Sigmoid colon (tissue), 7 donors: ENCODE data around the gene LITAFD. TPM values are rescaled to one million over a fixed set of nuclear protein-coding genes. Genes with fewer than 3 reads are reported as not detected.

ENCODE experiments used
- DNase-seq: peaks from one replicate; pipeline ENCODE4 v3.0.0-alpha.2; 2019
- H3K27ac ChIP-seq, 4 donors: fragments of 200-600 bp; sonication (generic); one replicate each; pipeline ENCODE4 v1.5.1; 2016 to 2019; ENCODE audit warnings: mild to moderate bottlenecking in 1 of 4
- H3K27me3 ChIP-seq, 3 donors: fragments of 200-600 bp; sonication (generic); one replicate each; pipeline ENCODE4 v1.5.1; 2019; ENCODE audit warnings: mild to moderate bottlenecking in 1 of 3
- H3K36me3 ChIP-seq, 4 donors: fragments of 200-600 bp; sonication (generic); one replicate each; pipeline ENCODE4 v1.5.1; 2016 to 2019
- H3K4me1 ChIP-seq, 4 donors: fragments of 200-600 bp; sonication (generic); one replicate each; pipeline ENCODE4 v1.5.1; 2017 to 2019
- H3K4me3 ChIP-seq, 4 donors: fragments of 200-600 bp; sonication (generic); one replicate each; pipeline ENCODE4 v1.5.1; 2017 to 2019; ENCODE audit warnings: mild to moderate bottlenecking in 2 of 4, moderate library complexity in 1 of 4
- H3K9me3 ChIP-seq, 4 donors: fragments of 200-600 bp in 3 of 4; sonication (generic) in 3 of 4; one replicate each; pipeline versions ENCODE4 v1.5.1 to v1.6.1; 2013 to 2019
- CTCF ChIP-seq, 4 experiments: fragments of 450-650 bp in 3 of 4; fragments of 200-600 bp in 1 of 4; IDR thresholded peaks; one replicate each; pipeline ENCODE4 v1.5.1; 2016 to 2019; ENCODE audit warnings: antibody characterized with exemption in 4 of 4, mild to moderate bottlenecking in 3 of 4, moderate library complexity in 2 of 4
- EP300 ChIP-seq, 4 donors: sonication (generic); formaldehyde crosslinking; IDR thresholded peaks; one replicate each; pipeline ENCODE4 v1.6.1; 2017; ENCODE audit warnings: antibody characterized with exemption in 4 of 4
- POLR2A ChIP-seq, 2 donors: fragments of 450-650 bp; IDR thresholded peaks; one replicate each; pipeline ENCODE4 v1.6.1; 2016; ENCODE audit warnings: antibody characterized with exemption in 2 of 2, mild to moderate bottlenecking in 2 of 2, moderate library complexity in 2 of 2
- POLR2AphosphoS5 ChIP-seq, 4 donors: sonication (generic); formaldehyde crosslinking; IDR thresholded peaks; one replicate each; pipeline ENCODE4 v1.6.1; 2017; ENCODE audit warnings: antibody characterized with exemption in 4 of 4
- WGBS, 2 donors: extraction: QIAGEN DNeasy Blood & Tissue Kit; methylation state at CpG; one replicate each; pipeline ENCODE4 v1.1.7; 2013; 5-methylcytosine and 5-hydroxymethylcytosine counted together
- intact Hi-C: fragments of 100-400 bp; cut with DNase I; formaldehyde crosslinking; loops from one replicate; pipeline ENCODE4 v1.15.1; 2023
- polyA plus RNA-seq, 3 donors: library from polyadenylated mRNA; stranded (reverse); fragments of 200-250 nt; gene quantifications; one replicate each; pipeline ENCODE4 v1.2.3, GENCODE V29; 2013
- total RNA-seq, 4 donors: library from RNA; depleted of rRNA; stranded (reverse); fragments of >200 nt; gene quantifications; one replicate each; pipeline ENCODE4 v1.1.0, GENCODE V29; 2016
- donor health status: healthy with polysubstance abuse.
- donor health status: Bipolar disorder and iron deficiency.
- donor health status: healthy.

LITAFD gene
- total and polyA plus RNA-seq, 7 donors: not detected

GRCh38 chr16:8877894-8878522, 4.1 kb upstream of the LITAFD start:
- H3K4me3 ChIP-seq: no peak overlapping the region
- 59 to 67% methylated on average over 8 of the region's 8 CpGs for WGBS, 2 donors
- peaks cover 0 to 23% (median under 1%) of the 10 kb centered on the region in 3 donors for H3K27me3 ChIP-seq
- intact Hi-C loops: no loop called here
- H3K36me3 ChIP-seq: no peaks in the 10 kb centered on the region
- peaks cover 0 to 6% (median 2%) of the 10 kb centered on the region in 4 donors for H3K4me1 ChIP-seq
- no peak for DNase-seq
- no peaks in the 10 kb centered on the region for H3K9me3 ChIP-seq
- peak overlapping the region in 1 of 4 donors; percentile 41 for H3K27ac ChIP-seq
- no peak for TF ChIP-seq POLR2A (IDR thresholded peaks at IDR 0.05)
- no peak for TF ChIP-seq EP300 (IDR thresholded peaks at IDR 0.05)
- TF ChIP-seq CTCF (IDR thresholded peaks at IDR 0.05): no peak
- no peak for TF ChIP-seq POLR2AphosphoS5 (IDR thresholded peaks at IDR 0.05)

DNA sequence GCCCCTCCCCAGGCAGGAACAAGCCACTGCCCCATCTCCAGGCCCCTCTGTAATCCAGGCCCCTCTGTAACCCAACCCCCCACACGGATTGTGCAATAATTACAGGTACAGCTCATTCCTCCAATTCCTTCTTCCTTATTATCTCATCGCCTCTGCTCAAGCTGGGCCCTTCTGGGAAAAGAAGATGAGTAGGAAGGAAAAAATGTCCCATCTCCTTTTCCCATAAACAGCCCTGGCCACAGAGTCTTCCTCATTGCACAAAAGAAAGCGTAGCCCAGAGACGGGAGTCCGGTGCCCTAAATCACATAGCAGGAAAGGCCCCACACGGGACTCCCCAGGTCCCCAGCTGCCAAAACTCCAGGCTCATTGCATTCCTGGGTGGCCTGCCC, 3.6 kb upstream of the LITAFD start:
- WGBS, 2 donors: 33 to 58% methylated on average over 6 of the region's 6 CpGs
- intact Hi-C loops: no loop called here
- peaks cover 0 to 6% (median 2%) of the 10 kb centered on the region in 4 donors for H3K4me1 ChIP-seq
- H3K4me3 ChIP-seq: no peak overlapping the region
- no peaks in the 10 kb centered on the region for H3K36me3 ChIP-seq
- peaks cover 0 to 28% (median 5%) of the 10 kb centered on the region in 3 donors for H3K27me3 ChIP-seq
- peak overlapping the region in 1 of 4 donors; percentile 41 for H3K27ac ChIP-seq
- H3K9me3 ChIP-seq: no peaks in the 10 kb centered on the region
- TF ChIP-seq POLR2A (IDR thresholded peaks at IDR 0.05) (no peak), EP300 (IDR thresholded peaks at IDR 0.05) (no peak), POLR2AphosphoS5 (IDR thresholded peaks at IDR 0.05) (peak in 2 of 4 donors; percentile 7 to 21), CTCF (IDR thresholded peaks at IDR 0.05) (no peak)
- DNase-seq: no peak

DNA sequence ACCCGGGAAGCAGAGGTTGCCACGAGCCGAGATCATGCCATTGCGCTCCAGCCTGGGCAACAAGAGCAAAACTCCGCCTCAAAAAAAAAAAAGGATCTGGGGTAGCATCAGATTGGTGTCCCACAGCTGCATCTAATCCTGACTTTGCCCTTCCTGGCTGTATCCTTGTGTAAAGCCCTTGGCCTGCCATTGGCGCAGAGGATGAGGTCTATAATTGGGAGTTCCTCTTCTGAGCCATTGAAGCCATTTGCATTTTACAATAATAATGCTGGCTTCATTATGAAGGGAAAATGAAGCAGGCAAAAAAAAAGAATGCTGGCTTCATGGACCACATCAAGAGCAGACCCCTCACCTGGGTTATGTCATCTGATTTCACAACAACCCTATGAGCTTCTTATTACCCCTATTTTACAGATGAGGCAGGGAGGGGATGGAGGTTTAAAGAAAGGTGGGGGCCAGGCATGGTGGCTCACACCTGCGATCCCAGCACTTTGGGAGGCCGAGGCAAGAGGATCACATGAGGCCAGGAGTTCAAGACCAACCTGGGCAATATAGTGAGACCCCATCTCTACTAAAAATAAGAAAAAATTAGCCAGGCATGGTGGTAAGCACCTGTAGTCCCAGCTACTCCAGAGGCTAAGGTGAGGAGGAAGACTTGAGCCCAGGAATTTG, 1.2 kb upstream of the LITAFD start:
- no peak for DNase-seq
- no peak overlapping the region for H3K27ac ChIP-seq
- no peaks in the 10 kb centered on the region for H3K9me3 ChIP-seq
- H3K4me3 ChIP-seq: no peak overlapping the region
- no peaks in the 10 kb centered on the region for H3K36me3 ChIP-seq
- TF ChIP-seq EP300 (IDR thresholded peaks at IDR 0.05): no peak
- TF ChIP-seq POLR2A (IDR thresholded peaks at IDR 0.05): no peak
- no peak for TF ChIP-seq POLR2AphosphoS5 (IDR thresholded peaks at IDR 0.05)
- TF ChIP-seq CTCF (IDR thresholded peaks at IDR 0.05): no peak
- intact Hi-C loops: loop anchor here (1.0 to 5.0 kb wide), 3 partner anchors 84 to 313 kb away; partner anchors contain the start of genes PMM2 and TMEM186
- peaks cover 0 to 43% (median 8%) of the 10 kb centered on the region in 3 donors for H3K27me3 ChIP-seq
- peaks cover 0 to 12% (median 9%) of the 10 kb centered on the region in 4 donors for H3K4me1 ChIP-seq
- WGBS, 2 donors: 91 to 94% methylated on average over 8 of the region's 8 CpGs

- Histone ChIP-seq H3K36me3 (no peaks in the 10 kb centered on the region), H3K27me3 (peaks cover 0 to 43% (median 8%) of the 10 kb centered on the region in 3 donors), H3K4me3 (no peak overlapping the region), H3K9me3 (no peaks in the 10 kb centered on the region), H3K27ac (no peak overlapping the region), H3K4me1 (peaks cover 0 to 23% (median 18%) of the 10 kb centered on the region in 4 donors)
- WGBS, 2 donors: 92% methylated on average over 17 of the region's 17 CpGs
- intact Hi-C loops: loop anchor here (5.0 kb wide), 1 partner anchor 86 kb away; the partner anchor contains the start of genes PMM2 and TMEM186
- no peak for TF ChIP-seq EP300 (IDR thresholded peaks at IDR 0.05)
- TF ChIP-seq CTCF (IDR thresholded peaks at IDR 0.05): no peak
- TF ChIP-seq POLR2A (IDR thresholded peaks at IDR 0.05): no peak
- TF ChIP-seq POLR2AphosphoS5 (IDR thresholded peaks at IDR 0.05): no peak
- no peak for DNase-seq
Observed at GRCh38 chr16:8882725-8883377, 700 bp downstream of the LITAFD start.
